ENCODE measurements around the gene STRIT1.
"Not testable (repeated sequence)": the region's sequence is repeated elsewhere in the genome, so short reads cannot be mapped to it uniquely, and the experiment has no call there.

DNA sequence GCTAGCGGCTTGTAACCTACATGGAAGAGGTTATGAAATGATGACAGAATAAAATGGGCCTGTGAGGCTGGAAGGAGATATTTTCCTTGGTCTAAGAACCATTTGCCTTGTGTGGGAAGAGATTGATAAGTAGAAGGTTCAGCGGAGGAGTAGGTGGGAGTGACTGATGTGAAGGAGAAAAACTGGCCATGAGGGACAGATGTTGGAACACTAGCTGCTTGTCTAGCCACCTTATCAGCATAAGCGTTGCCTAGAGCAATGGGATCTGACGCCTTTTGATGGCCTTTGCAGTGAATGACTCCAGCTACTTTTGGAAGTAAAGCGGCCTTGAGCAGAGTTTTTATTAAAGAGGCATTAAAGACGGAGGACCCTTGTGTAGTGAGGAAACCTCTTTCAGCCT, 17.4 kb downstream of the STRIT1 start:
- TF ChIP-seq, protein P1, sequence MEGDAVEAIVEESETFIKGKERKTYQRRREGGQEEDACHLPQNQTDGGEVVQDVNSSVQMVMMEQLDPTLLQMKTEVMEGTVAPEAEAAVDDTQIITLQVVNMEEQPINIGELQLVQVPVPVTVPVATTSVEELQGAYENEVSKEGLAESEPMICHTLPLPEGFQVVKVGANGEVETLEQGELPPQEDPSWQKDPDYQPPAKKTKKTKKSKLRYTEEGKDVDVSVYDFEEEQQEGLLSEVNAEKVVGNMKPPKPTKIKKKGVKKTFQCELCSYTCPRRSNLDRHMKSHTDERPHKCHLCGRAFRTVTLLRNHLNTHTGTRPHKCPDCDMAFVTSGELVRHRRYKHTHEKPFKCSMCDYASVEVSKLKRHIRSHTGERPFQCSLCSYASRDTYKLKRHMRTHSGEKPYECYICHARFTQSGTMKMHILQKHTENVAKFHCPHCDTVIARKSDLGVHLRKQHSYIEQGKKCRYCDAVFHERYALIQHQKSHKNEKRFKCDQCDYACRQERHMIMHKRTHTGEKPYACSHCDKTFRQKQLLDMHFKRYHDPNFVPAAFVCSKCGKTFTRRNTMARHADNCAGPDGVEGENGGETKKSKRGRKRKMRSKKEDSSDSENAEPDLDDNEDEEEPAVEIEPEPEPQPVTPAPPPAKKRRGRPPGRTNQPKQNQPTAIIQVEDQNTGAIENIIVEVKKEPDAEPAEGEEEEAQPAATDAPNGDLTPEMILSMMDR (conservative IDR thresholded peaks at IDR 0.05 in 1 of 2, IDR thresholded peaks at IDR 0.05 in 1 of 2; ENCODE audit: low read depth in 1 of 2, low read length in 2 of 2): not testable (repeated sequence)
- TF ChIP-seq EZH2 (IDR thresholded peaks at IDR 0.05; ENCODE audit: low read length, missing control alignments): not testable (repeated sequence)

All from fibroblast of lung (primary cell).